HCT116 (cell line): ENCODE measurements around the gene DMXL2. TPM values are rescaled to one million over a fixed set of nuclear protein-coding genes. Genes with fewer than 3 reads are reported as not detected.

Experiments
- ATAC-seq: fragments of 200-7000 bp; cut with Tn5 transposase; 2 replicates; pipeline ENCODE4 v1.9.1; 2020; ENCODE audit warnings: mild to moderate bottlenecking, moderate library complexity
- BruUV-seq: library from RNA; stranded (reverse); fragments of 400-500 nt; replicated peaks from 2 replicates; lab custom pipeline; 2021; lab: Mats Ljungman, UMichigan
- CTCF ChIA-PET: fragments of 300-600 bp; sonication (Branson Sonifier 250); formaldehyde crosslinking; loops from one replicate; lab custom pipeline; 2021; ENCODE audit warnings: antibody characterized with exemption; lab: Charles Lee
- POLR2A ChIA-PET: fragments of 300-600, 350-600 bp; sonication (Branson Sonifier 250); formaldehyde crosslinking; loops from one replicate; lab custom pipeline; 2021; ENCODE audit warnings: antibody characterized with exemption; lab: Charles Lee
- RAD21 ChIA-PET, 2 experiments: fragments of 300-600 bp; sonication (Branson Sonifier 250); formaldehyde crosslinking; loops; one replicate each; lab custom pipeline; 2023; ENCODE audit warnings: low total read pairs in 2 of 2; ENCODE audit not compliant: uncharacterized antibody in 2 of 2, unreplicated experiment in 2 of 2, low non-redundant PET in 1 of 2; lab: Charles Lee
- DNase-seq: peaks from one replicate; pipeline ENCODE4 v3.0.0-alpha.2; 2010; ENCODE audit warnings: low read depth, low spot score
- H2AFZ ChIP-seq: fragments of 200-600 bp; shearing (Covaris generic), sonication (generic); 2 replicates; pipeline ENCODE4 v1.6.1; 2017; ENCODE audit warnings: low read depth, mixed run types, mixed read lengths, antibody characterized with exemption, low read length; ENCODE audit not compliant: poor library complexity, severe bottlenecking
- H3K27ac ChIP-seq: 2 replicates; pipeline ENCODE4 v1.5.1; 2012; ENCODE audit warnings: low read depth, low read length
- H3K27me3 ChIP-seq: fragments of 200-600 bp; sonication (generic); 2 replicates; pipeline ENCODE4 v1.6.1; 2016; ENCODE audit warnings: mixed run types, low read length, mixed read lengths; ENCODE audit not compliant: insufficient read depth
- H3K36me3 ChIP-seq, 2 experiments: fragments of 200-500 bp in 1 of 2; fragments of 200-600 bp in 1 of 2; sonication (Bioruptor generic) in 1 of 2; sonication (generic) in 1 of 2; 2 replicates each; pipeline versions ENCODE4 v1.5.1 to v1.6.1; 2014 to 2016; ENCODE audit warnings: low read length in 2 of 2, inconsistent platforms in 1 of 2, mixed read lengths in 1 of 2, mixed run types in 1 of 2; ENCODE audit not compliant: insufficient read depth in 2 of 2, control insufficient read depth in 1 of 2
- H3K4me1 ChIP-seq, 2 experiments: fragments of 200-600 bp in 1 of 2; sonication (generic) in 1 of 2; 2 replicates each; pipeline versions ENCODE4 v1.5.1 to v1.6.1; 2012 to 2017; ENCODE audit warnings: low read length in 2 of 2, inconsistent platforms in 1 of 2, mild to moderate bottlenecking in 1 of 2, mixed read lengths in 1 of 2, mixed run types in 1 of 2, moderate library complexity in 1 of 2; ENCODE audit not compliant: insufficient read depth in 2 of 2, control insufficient read depth in 1 of 2
- H3K4me2 ChIP-seq: fragments of 200-600 bp; sonication (generic); 2 replicates; pipeline ENCODE4 v1.6.1; 2017; ENCODE audit warnings: mixed run types, low read length, mixed read lengths
- H3K4me3 ChIP-seq, 2 experiments: fragments of 200-600 bp in 1 of 2; sonication (generic) in 1 of 2; replicated peaks in 1 of 2; 2 replicates each; pipeline ENCODE4 v1.5.1; 2011 to 2016; ENCODE audit warnings: low read length in 2 of 2, control low read depth in 1 of 2, low read depth in 1 of 2, mild to moderate bottlenecking in 1 of 2, mixed read lengths in 1 of 2, mixed run types in 1 of 2
- H3K79me2 ChIP-seq: fragments of 200-600 bp; sonication (generic); 2 replicates; pipeline ENCODE4 v1.6.1; 2017; ENCODE audit warnings: mild to moderate bottlenecking, mixed run types, low read length, moderate library complexity, mixed read lengths; ENCODE audit not compliant: insufficient read depth
- H3K9ac ChIP-seq: fragments of 200-600 bp; sonication (generic); 2 replicates; pipeline ENCODE4 v1.6.1; 2016; ENCODE audit warnings: low read length, mixed read lengths
- H3K9me2 ChIP-seq: fragments of 200-600 bp; sonication (generic), shearing (Covaris generic); 2 replicates; pipeline ENCODE4 v1.6.1; 2017; ENCODE audit warnings: mixed run types, mild to moderate bottlenecking, moderate library complexity; ENCODE audit not compliant: insufficient read depth
- H3K9me3 ChIP-seq, 2 experiments: fragments of 200-500 bp in 1 of 2; fragments of 200-600 bp in 1 of 2; sonication (Bioruptor generic) in 1 of 2; sonication (generic) in 1 of 2; 2 replicates each; pipeline ENCODE4 v1.6.1; 2014 to 2017; ENCODE audit warnings: low read length in 2 of 2, mixed read lengths in 2 of 2, inconsistent platforms in 1 of 2, low read depth in 1 of 2, mild to moderate bottlenecking in 1 of 2, mixed run types in 1 of 2, moderate library complexity in 1 of 2; ENCODE audit not compliant: control insufficient read depth in 1 of 2, insufficient read depth in 1 of 2
- H4K20me1 ChIP-seq: fragments of 200-600 bp; sonication (generic), shearing (Covaris generic); 2 replicates; pipeline ENCODE4 v1.6.1; 2017; ENCODE audit warnings: mixed run types, mild to moderate bottlenecking, moderate library complexity; ENCODE audit not compliant: insufficient read depth
- CTCF ChIP-seq, 3 experiments: fragments of 200-600 bp in 1 of 3; sonication (generic) in 1 of 3; IDR thresholded peaks in 2 of 3; conservative IDR thresholded peaks in 1 of 3; 2 replicates each; pipeline ENCODE4 v1.5.1; 2012 to 2017; ENCODE audit warnings: low read depth in 2 of 3, low read length in 2 of 3, antibody characterized with exemption in 1 of 3, borderline replicate concordance in 1 of 3, control low read depth in 1 of 3, mild to moderate bottlenecking in 1 of 3, mixed read lengths in 1 of 3, mixed run types in 1 of 3, moderate library complexity in 1 of 3; ENCODE audit not compliant: insufficient read depth in 1 of 3
- ELF1 ChIP-seq: IDR thresholded peaks from 2 replicates; pipeline ENCODE4 v1.6.1; 2012; ENCODE audit warnings: low read depth, borderline replicate concordance
- MAX ChIP-seq: IDR thresholded peaks from 2 replicates; pipeline ENCODE4 v1.6.1; 2012
- SIN3A ChIP-seq: IDR thresholded peaks from 2 replicates; pipeline ENCODE4 v1.6.1; 2012; ENCODE audit warnings: low read depth
- SRF ChIP-seq: IDR thresholded peaks from 2 replicates; pipeline ENCODE4 v1.6.1; 2012; ENCODE audit warnings: low read depth
- ZBTB33 ChIP-seq: IDR thresholded peaks from 2 replicates; pipeline ENCODE4 v1.6.1; 2011; ENCODE audit warnings: mild to moderate bottlenecking, low read length, moderate library complexity; ENCODE audit not compliant: insufficient replicate concordance; ENCODE audit errors: extremely low read depth
- intact Hi-C: fragments of 100-400 bp; cut with micrococcal nuclease; formaldehyde crosslinking; loops from 2 replicates; pipeline ENCODE4 v1.10.0; 2022
- total RNA-seq: library from RNA; stranded (reverse); gene quantifications from one replicate; pipeline ENCODE4 v1.2.1, GENCODE V29; 2021; ENCODE audit not compliant: unreplicated experiment
- TF ChIP-seq, protein P1 (sequence below): IDR thresholded peaks from 2 replicates; pipeline ENCODE4 v1.6.1; 2012

DMXL2 gene
- total RNA-seq, 1 experiment from 2014 or later: 21.5 TPM

DNA sequence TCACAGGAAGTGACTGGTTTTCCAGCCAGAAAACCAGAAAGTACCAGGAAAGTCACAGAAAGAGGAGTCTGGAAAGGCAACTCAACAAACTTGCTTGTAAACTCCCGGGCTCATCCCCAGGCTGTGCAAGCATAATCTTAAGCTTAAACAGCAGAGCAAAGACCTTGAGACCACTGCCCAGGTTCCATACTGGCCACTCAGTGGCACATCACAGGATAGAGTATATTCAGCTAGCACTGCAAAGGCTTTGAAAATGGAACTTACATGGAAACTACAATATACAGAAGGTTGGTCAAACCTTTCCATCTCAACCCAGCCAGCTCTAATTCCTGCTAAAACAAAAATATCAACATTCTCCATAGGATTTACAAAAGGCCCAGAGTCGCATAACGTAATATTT, 20.1 kb downstream of the DMXL2 start:
- Histone ChIP-seq H3K9ac (no peak overlapping the region), H3K4me3 (no peak overlapping the region), H3K4me2 (peak overlapping the region; percentile 16; the same call in 1 of the 2 replicates), H3K27ac (no peak overlapping the region), H3K9me2 (no peaks in the 10 kb centered on the region), H3K9me3 (no peaks in the 10 kb centered on the region), H4K20me1 (no peaks in the 10 kb centered on the region), H3K27me3 (no peaks in the 10 kb centered on the region)
- intact Hi-C loops: no loop called here
- CTCF ChIA-PET: interaction anchor here (2.6 kb wide), 1 partner anchor 174 kb away, joined by 7 read pairs; no protein-coding TSS in a partner anchor
- POLR2A ChIA-PET: no interaction called here
- RAD21 ChIA-PET: no interaction called here
- DNase-seq (no peak), ATAC-seq (no peak)
- TF ChIP-seq SRF (no peak), CTCF (IDR thresholded peaks at IDR 0.05 in 2 of 3, conservative IDR thresholded peaks at IDR 0.05 in 1 of 3; ENCODE audit: borderline replicate concordance in 1 of 3, insufficient read depth in 1 of 3, low read depth in 2 of 3, low read length in 2 of 3) (no peak), MAX (no peak)
- TF ChIP-seq, protein P1, sequence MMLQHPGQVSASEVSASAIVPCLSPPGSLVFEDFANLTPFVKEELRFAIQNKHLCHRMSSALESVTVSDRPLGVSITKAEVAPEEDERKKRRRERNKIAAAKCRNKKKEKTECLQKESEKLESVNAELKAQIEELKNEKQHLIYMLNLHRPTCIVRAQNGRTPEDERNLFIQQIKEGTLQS: no peak
- TF ChIP-seq, all 23 proteins: peak for 0
- Histone ChIP-seq H3K79me2 (peaks cover 27% of the 10 kb centered on the region), H2AFZ (no peak overlapping the region), H3K4me1 (peaks cover 27 to 49% of the 10 kb centered on the region in 2 experiments), H3K36me3 (no peaks in the 10 kb centered on the region)
- no TSS peak for BruUV-seq

- TF ChIP-seq SIN3A (no peak), MAX (no peak), ZBTB33 (no peak), CTCF (IDR thresholded peaks at IDR 0.05 in 2 of 3, conservative IDR thresholded peaks at IDR 0.05 in 1 of 3; ENCODE audit: borderline replicate concordance in 1 of 3, insufficient read depth in 1 of 3, low read depth in 2 of 3, low read length in 2 of 3) (no peak), ELF1 (no peak), SRF (no peak)
- intact Hi-C loops: no loop called here
- Histone ChIP-seq H3K27me3 (no peaks in the 10 kb centered on the region), H3K9ac (no peak overlapping the region), H3K9me2 (no peaks in the 10 kb centered on the region), H3K4me2 (peak overlapping the region; percentile 74; the same call in 1 of the 2 replicates), H3K36me3 (no peaks in the 10 kb centered on the region), H3K4me1 (peaks cover 27 to 49% of the 10 kb centered on the region in 2 experiments), H3K4me3 (no peak overlapping the region), H3K79me2 (peaks cover 27% of the 10 kb centered on the region), H2AFZ (no peak overlapping the region), H4K20me1 (no peaks in the 10 kb centered on the region), H3K9me3 (no peaks in the 10 kb centered on the region), H3K27ac (no peak overlapping the region)
- BruUV-seq: no TSS peak
- ChIA-PET CTCF (interaction anchor here (2.6 kb wide), 1 partner anchor 175 kb away, joined by 7 read pairs; no protein-coding TSS in a partner anchor), RAD21 (no interaction called here), POLR2A (no interaction called here)
- DNase-seq (no peak), ATAC-seq (no peak)
Measured at GRCh38 chr15:51601801-51602200, 20.8 kb downstream of the DMXL2 start.
